Memory B cell (primary cell): ENCODE data around the gene DISC1.
"Not testable (repeated sequence)": the region's sequence is repeated elsewhere in the genome, so short reads cannot be mapped to it uniquely, and the experiment has no call there.

ENCODE experiments used
- ATAC-seq: fragments of 150-1000 bp; cut with Tn5 transposase; 2 replicates; pipeline ENCODE4 v1.10.0; 2021; ENCODE audit warnings: low read depth, mild to moderate bottlenecking, moderate library complexity
- DNase-seq, 2 donors: peaks; one replicate each; pipeline ENCODE4 v3.0.0; 2022; ENCODE audit warnings: low spot score in 2 of 2
- H3K27ac Mint-ChIP-seq: one replicate; pipeline ENCODE4 v1.8.0; 2022; ENCODE audit warnings: mild to moderate bottlenecking, moderate library complexity, mixed read lengths
- H3K27me3 Mint-ChIP-seq: one replicate; pipeline ENCODE4 v1.8.0; 2022; ENCODE audit warnings: mixed read lengths
- H3K36me3 Mint-ChIP-seq: one replicate; pipeline ENCODE4 v1.8.0; 2022; ENCODE audit warnings: mild to moderate bottlenecking, mixed read lengths
- H3K4me1 Mint-ChIP-seq: one replicate; pipeline ENCODE4 v1.8.0; 2022; ENCODE audit warnings: mixed read lengths
- H3K4me3 Mint-ChIP-seq: one replicate; pipeline ENCODE4 v1.8.0; 2022; ENCODE audit warnings: mild to moderate bottlenecking, moderate library complexity, mixed read lengths
- H3K9me3 Mint-ChIP-seq: one replicate; pipeline ENCODE4 v1.8.0; 2022; ENCODE audit warnings: mixed read lengths

Gene DISC1

GRCh38 chr1:231721436-231721835 lies 94.8 kb downstream of the DISC1 start:
- no peaks in the 10 kb centered on the region for H3K9me3 Mint-ChIP-seq
- no peak overlapping the region for H3K4me3 Mint-ChIP-seq
- no peaks in the 10 kb centered on the region for H3K27me3 Mint-ChIP-seq
- H3K27ac Mint-ChIP-seq: no peak overlapping the region
- peaks cover 3% of the 10 kb centered on the region for H3K36me3 Mint-ChIP-seq
- DNase-seq (no peak), ATAC-seq (no peak)
- H3K4me1 Mint-ChIP-seq: peaks cover 14% of the 10 kb centered on the region

GRCh38 chr1:231722356-231722755 lies 95.8 kb downstream of the DISC1 start:
- Mint-ChIP-seq H3K4me1 (peaks cover 14% of the 10 kb centered on the region), H3K36me3 (peaks cover 3% of the 10 kb centered on the region), H3K27me3 (no peaks in the 10 kb centered on the region), H3K27ac (no peak overlapping the region), H3K4me3 (no peak overlapping the region), H3K9me3 (no peaks in the 10 kb centered on the region)
- ATAC-seq: no peak
- DNase-seq: no peak

- no peaks in the 10 kb centered on the region for H3K9me3 Mint-ChIP-seq
- ATAC-seq (no peak), DNase-seq (no peak)
- peaks cover under 1% of the 10 kb centered on the region for H3K36me3 Mint-ChIP-seq
- H3K4me1 Mint-ChIP-seq: peaks cover 14% of the 10 kb centered on the region
- no peak overlapping the region for H3K4me3 Mint-ChIP-seq
- no peak overlapping the region for H3K27ac Mint-ChIP-seq
- H3K27me3 Mint-ChIP-seq: no peaks in the 10 kb centered on the region
Measured at GRCh38 chr1:231723146-231723545, 96.6 kb downstream of the DISC1 start.

GRCh38 chr1:231724041-231724440 lies 97.5 kb downstream of the DISC1 start:
- no peaks in the 10 kb centered on the region for H3K27me3 Mint-ChIP-seq
- DNase-seq: no peak
- H3K9me3 Mint-ChIP-seq: no peaks in the 10 kb centered on the region
- H3K36me3 Mint-ChIP-seq: no peaks in the 10 kb centered on the region
- no peak for ATAC-seq
- H3K4me1 Mint-ChIP-seq: peaks cover 14% of the 10 kb centered on the region
- H3K4me3 Mint-ChIP-seq: no peak overlapping the region
- no peak overlapping the region for H3K27ac Mint-ChIP-seq

GRCh38 chr1:231724876-231725647 lies 98.5 kb downstream of the DISC1 start:
- ATAC-seq (no peak), DNase-seq (no peak)
- Mint-ChIP-seq H3K27ac (no peak overlapping the region), H3K9me3 (no peaks in the 10 kb centered on the region), H3K4me1 (peaks cover 12% of the 10 kb centered on the region), H3K4me3 (no peak overlapping the region), H3K27me3 (no peaks in the 10 kb centered on the region), H3K36me3 (no peaks in the 10 kb centered on the region)

- no peaks in the 10 kb centered on the region for H3K36me3 Mint-ChIP-seq
- H3K9me3 Mint-ChIP-seq: no peaks in the 10 kb centered on the region
- ATAC-seq: no peak
- H3K27me3 Mint-ChIP-seq: no peaks in the 10 kb centered on the region
- H3K27ac Mint-ChIP-seq: no peak overlapping the region
- H3K4me3 Mint-ChIP-seq: no peak overlapping the region
- peaks cover 4% of the 10 kb centered on the region for H3K4me1 Mint-ChIP-seq
- no peak for DNase-seq
Measured at GRCh38 chr1:231727171-231727570, 100.6 kb downstream of the DISC1 start.

GRCh38 chr1:231728987-231729386 lies 102.4 kb downstream of the DISC1 start:
- H3K4me3 Mint-ChIP-seq, ATAC-seq, H3K9me3 Mint-ChIP-seq, H3K27me3 Mint-ChIP-seq, H3K4me1 Mint-ChIP-seq, DNase-seq, H3K36me3 Mint-ChIP-seq, H3K27ac Mint-ChIP-seq: not testable (repeated sequence)

GRCh38 chr1:231729544-231729943 lies 103.0 kb downstream of the DISC1 start:
- Mint-ChIP-seq H3K36me3 (no peaks in the 10 kb centered on the region), H3K4me1 (peaks cover 2% of the 10 kb centered on the region), H3K9me3 (no peaks in the 10 kb centered on the region), H3K27me3 (no peaks in the 10 kb centered on the region), H3K4me3 (no peak overlapping the region), H3K27ac (no peak overlapping the region)
- no peak for DNase-seq
- no peak for ATAC-seq

GRCh38 chr1:231731268-231731667 lies 104.7 kb downstream of the DISC1 start:
- Mint-ChIP-seq H3K36me3 (no peaks in the 10 kb centered on the region), H3K27me3 (no peaks in the 10 kb centered on the region), H3K4me3 (no peak overlapping the region), H3K27ac (no peak overlapping the region), H3K9me3 (no peaks in the 10 kb centered on the region), H3K4me1 (no peaks in the 10 kb centered on the region)
- ATAC-seq (no peak), DNase-seq (no peak)

GRCh38 chr1:231733063-231733462 lies 106.5 kb downstream of the DISC1 start:
- H3K27me3 Mint-ChIP-seq: no peaks in the 10 kb centered on the region
- peaks cover under 1% of the 10 kb centered on the region for H3K36me3 Mint-ChIP-seq
- no peak overlapping the region for H3K4me3 Mint-ChIP-seq
- DNase-seq (no peak), ATAC-seq (no peak)
- no peaks in the 10 kb centered on the region for H3K9me3 Mint-ChIP-seq
- no peak overlapping the region for H3K27ac Mint-ChIP-seq
- no peaks in the 10 kb centered on the region for H3K4me1 Mint-ChIP-seq

GRCh38 chr1:231733672-231734071 lies 107.1 kb downstream of the DISC1 start:
- no peaks in the 10 kb centered on the region for H3K27me3 Mint-ChIP-seq
- no peak overlapping the region for H3K4me3 Mint-ChIP-seq
- ATAC-seq: no peak
- H3K36me3 Mint-ChIP-seq: peaks cover 3% of the 10 kb centered on the region
- H3K9me3 Mint-ChIP-seq: no peaks in the 10 kb centered on the region
- H3K4me1 Mint-ChIP-seq: no peaks in the 10 kb centered on the region
- no peak overlapping the region for H3K27ac Mint-ChIP-seq
- DNase-seq: no peak

GRCh38 chr1:231734417-231734816 lies 107.8 kb downstream of the DISC1 start:
- Mint-ChIP-seq H3K4me3 (no peak overlapping the region), H3K27me3 (no peaks in the 10 kb centered on the region), H3K4me1 (no peaks in the 10 kb centered on the region), H3K27ac (no peak overlapping the region), H3K9me3 (no peaks in the 10 kb centered on the region), H3K36me3 (peaks cover 8% of the 10 kb centered on the region)
- ATAC-seq (no peak), DNase-seq (no peak)

GRCh38 chr1:231735411-231735810 lies 108.8 kb downstream of the DISC1 start:
- ATAC-seq: no peak
- Mint-ChIP-seq H3K36me3 (peaks cover 9% of the 10 kb centered on the region), H3K27ac (no peak overlapping the region), H3K4me3 (no peak overlapping the region), H3K4me1 (no peaks in the 10 kb centered on the region), H3K27me3 (no peaks in the 10 kb centered on the region), H3K9me3 (peaks cover 1% of the 10 kb centered on the region)
- DNase-seq: no peak

- Mint-ChIP-seq H3K4me1 (no peaks in the 10 kb centered on the region), H3K27ac (no peak overlapping the region), H3K9me3 (peaks cover 1% of the 10 kb centered on the region), H3K27me3 (peaks cover 2% of the 10 kb centered on the region), H3K36me3 (peaks cover 10% of the 10 kb centered on the region), H3K4me3 (no peak overlapping the region)
- DNase-seq: no peak
- ATAC-seq: no peak
Measured at GRCh38 chr1:231735941-231736340, 109.4 kb downstream of the DISC1 start.

- no peak overlapping the region for H3K4me3 Mint-ChIP-seq
- DNase-seq: no peak
Measured at GRCh38 chr1:231736464-231736863, 109.9 kb downstream of the DISC1 start.

More at GRCh38 chr1:231736464-231736863, 109.9 kb downstream of the DISC1 start:
- peaks cover 12% of the 10 kb centered on the region for H3K36me3 Mint-ChIP-seq
- peaks cover 1% of the 10 kb centered on the region for H3K9me3 Mint-ChIP-seq
- no peak for ATAC-seq
- peaks cover 3% of the 10 kb centered on the region for H3K27me3 Mint-ChIP-seq
- no peak overlapping the region for H3K27ac Mint-ChIP-seq
- H3K4me1 Mint-ChIP-seq: no peaks in the 10 kb centered on the region
